SJSA1 (cell line): ENCODE data around the gene MYO9A. TPM values are rescaled to one million over a fixed set of nuclear protein-coding genes. Genes with fewer than 3 reads are reported as not detected.

Experiments used
- DNase-seq, 2 experiments: peaks; one replicate each; pipeline ENCODE4 v3.0.0-alpha.2; 2015 to 2020; ENCODE audit warnings: low spot score in 2 of 2, low read depth in 1 of 2
- H3K27ac ChIP-seq: fragments of 250-450 bp; sonication (Bioruptor Pico); 2 replicates; pipeline ENCODE4 v1.5.1; 2020; ENCODE audit warnings: mild to moderate bottlenecking, moderate library complexity
- H3K27me3 ChIP-seq: fragments of 250-450 bp; sonication (Bioruptor Pico); replicated peaks from 2 replicates; pipeline ENCODE4 v1.5.1; 2020; ENCODE audit warnings: mild to moderate bottlenecking, moderate library complexity
- H3K36me3 ChIP-seq: fragments of 250-450 bp; sonication (Bioruptor Pico); 2 replicates; pipeline ENCODE4 v1.5.1; 2020; ENCODE audit warnings: mild to moderate bottlenecking
- H3K4me1 ChIP-seq: fragments of 250-450 bp; sonication (Bioruptor Pico); replicated peaks from 2 replicates; pipeline ENCODE4 v1.6.1; 2021; ENCODE audit warnings: mild to moderate bottlenecking
- H3K4me3 ChIP-seq: fragments of 250-450 bp; sonication (Bioruptor Pico); 2 replicates; pipeline ENCODE4 v1.5.1; 2020; ENCODE audit warnings: mild to moderate bottlenecking
- H3K9me3 ChIP-seq: fragments of 250-450 bp; sonication (Bioruptor Pico); replicated peaks from 2 replicates; pipeline ENCODE4 v1.5.1; 2020; ENCODE audit warnings: mild to moderate bottlenecking
- total RNA-seq: library from RNA; depleted of rRNA; stranded (reverse); fragments of >200 nt; shearing (Covaris generic); gene quantifications from 2 replicates; pipeline ENCODE4 v1.2.3, GENCODE V29; 2014

Gene MYO9A
- total RNA-seq, 1 experiment from 2014 or later: 21.9 TPM

- Histone ChIP-seq H3K27ac (no peak overlapping the region), H3K9me3 (no peaks in the 10 kb centered on the region), H3K4me3 (no peak overlapping the region), H3K4me1 (peaks cover 9% of the 10 kb centered on the region), H3K27me3 (no peaks in the 10 kb centered on the region), H3K36me3 (no peaks in the 10 kb centered on the region)
- DNase-seq: no peak
These were observed 35.5 kb upstream of the MYO9A start for GRCh38 chr15:72153269-72154000.

- Histone ChIP-seq H3K4me1 (no peaks in the 10 kb centered on the region), H3K9me3 (no peaks in the 10 kb centered on the region), H3K27me3 (no peaks in the 10 kb centered on the region), H3K36me3 (no peaks in the 10 kb centered on the region), H3K27ac (no peak overlapping the region), H3K4me3 (no peak overlapping the region)
- DNase-seq: no peak
These were observed 29.5 kb upstream of the MYO9A start for GRCh38 chr15:72147418-72147817.

GRCh38 chr15:72146934-72147333 is 29.0 kb upstream of the MYO9A start:
- Histone ChIP-seq H3K4me1 (no peaks in the 10 kb centered on the region), H3K9me3 (no peaks in the 10 kb centered on the region), H3K27me3 (no peaks in the 10 kb centered on the region), H3K36me3 (no peaks in the 10 kb centered on the region), H3K27ac (no peak overlapping the region), H3K4me3 (no peak overlapping the region)
- no peak for DNase-seq

- Histone ChIP-seq H3K27me3 (no peaks in the 10 kb centered on the region), H3K9me3 (no peaks in the 10 kb centered on the region), H3K4me1 (no peaks in the 10 kb centered on the region), H3K27ac (no peak overlapping the region), H3K36me3 (no peaks in the 10 kb centered on the region), H3K4me3 (no peak overlapping the region)
- DNase-seq: no peak
These were observed 28.3 kb upstream of the MYO9A start for GRCh38 chr15:72146221-72146620.

- Histone ChIP-seq H3K4me1 (no peaks in the 10 kb centered on the region), H3K4me3 (no peak overlapping the region), H3K36me3 (no peaks in the 10 kb centered on the region), H3K27ac (no peak overlapping the region), H3K9me3 (no peaks in the 10 kb centered on the region), H3K27me3 (no peaks in the 10 kb centered on the region)
- no peak for DNase-seq
These were observed 23.5 kb upstream of the MYO9A start for GRCh38 chr15:72141171-72142084.

GRCh38 chr15:72140088-72140487 is 22.1 kb upstream of the MYO9A start:
- no peaks in the 10 kb centered on the region for H3K4me1 ChIP-seq
- no peaks in the 10 kb centered on the region for H3K36me3 ChIP-seq
- H3K27me3 ChIP-seq: no peaks in the 10 kb centered on the region
- H3K27ac ChIP-seq: no peak overlapping the region
- H3K9me3 ChIP-seq: no peaks in the 10 kb centered on the region
- no peak for DNase-seq
- H3K4me3 ChIP-seq: no peak overlapping the region

GRCh38 chr15:72139667-72140066 is 21.7 kb upstream of the MYO9A start:
- Histone ChIP-seq H3K27ac (no peak overlapping the region), H3K4me3 (no peak overlapping the region), H3K36me3 (no peaks in the 10 kb centered on the region), H3K4me1 (no peaks in the 10 kb centered on the region), H3K27me3 (no peaks in the 10 kb centered on the region), H3K9me3 (no peaks in the 10 kb centered on the region)
- DNase-seq: no peak

GRCh38 chr15:72136170-72137051 is 18.5 kb upstream of the MYO9A start:
- Histone ChIP-seq H3K27me3 (no peaks in the 10 kb centered on the region), H3K36me3 (no peaks in the 10 kb centered on the region), H3K4me3 (no peak overlapping the region), H3K9me3 (no peaks in the 10 kb centered on the region), H3K27ac (no peak overlapping the region), H3K4me1 (no peaks in the 10 kb centered on the region)
- DNase-seq: no peak

- no peaks in the 10 kb centered on the region for H3K27me3 ChIP-seq
- no peak overlapping the region for H3K27ac ChIP-seq
- DNase-seq: no peak
- H3K4me3 ChIP-seq: no peak overlapping the region
- no peaks in the 10 kb centered on the region for H3K36me3 ChIP-seq
- H3K4me1 ChIP-seq: no peaks in the 10 kb centered on the region
- no peaks in the 10 kb centered on the region for H3K9me3 ChIP-seq
These were observed 17.8 kb upstream of the MYO9A start for GRCh38 chr15:72135719-72136118.

- Histone ChIP-seq H3K36me3 (no peaks in the 10 kb centered on the region), H3K27ac (no peak overlapping the region), H3K27me3 (no peaks in the 10 kb centered on the region), H3K9me3 (no peaks in the 10 kb centered on the region), H3K4me3 (no peak overlapping the region), H3K4me1 (no peaks in the 10 kb centered on the region)
- no peak for DNase-seq
These were observed 15.3 kb upstream of the MYO9A start for GRCh38 chr15:72133211-72133610.

- Histone ChIP-seq H3K9me3 (no peaks in the 10 kb centered on the region), H3K36me3 (no peaks in the 10 kb centered on the region), H3K4me1 (no peaks in the 10 kb centered on the region), H3K27me3 (no peaks in the 10 kb centered on the region), H3K27ac (no peak overlapping the region), H3K4me3 (no peak overlapping the region)
- no peak for DNase-seq
These were observed 14.0 kb upstream of the MYO9A start for GRCh38 chr15:72131922-72132321.

- Histone ChIP-seq H3K27ac (no peak overlapping the region), H3K36me3 (no peaks in the 10 kb centered on the region), H3K27me3 (no peaks in the 10 kb centered on the region), H3K9me3 (no peaks in the 10 kb centered on the region), H3K4me3 (no peak overlapping the region), H3K4me1 (no peaks in the 10 kb centered on the region)
- no peak for DNase-seq
These were observed 12.3 kb upstream of the MYO9A start for GRCh38 chr15:72130272-72130671.

- Histone ChIP-seq H3K4me1 (no peaks in the 10 kb centered on the region), H3K27me3 (no peaks in the 10 kb centered on the region), H3K27ac (no peak overlapping the region), H3K4me3 (no peak overlapping the region), H3K36me3 (no peaks in the 10 kb centered on the region), H3K9me3 (no peaks in the 10 kb centered on the region)
- no peak for DNase-seq
These were observed 10.4 kb upstream of the MYO9A start for GRCh38 chr15:72128359-72128758.
